CD4-positive, alpha-beta T cell (primary cell): ENCODE measurements around the gene ZNF438. TPM values are rescaled to one million over a fixed set of nuclear protein-coding genes. Genes with fewer than 3 reads are reported as not detected.

Experiments used
- ATAC-seq: fragments of 200-7000 bp; cut with Tn5 transposase; one replicate; pipeline ENCODE4 v1.10.0; 2022; ENCODE audit warnings: mild to moderate bottlenecking; ENCODE audit not compliant: poor library complexity
- CTCF ChIA-PET: fragments of 350-600 bp; sonication (Branson Sonifier 250); formaldehyde crosslinking; loops from one replicate; lab custom pipeline; 2021; ENCODE audit warnings: antibody characterized with exemption, inconsistent platforms; lab: Charles Lee
- POLR2A ChIA-PET: fragments of 350-600 bp; sonication (Branson Sonifier 250); formaldehyde crosslinking; loops from one replicate; lab custom pipeline; 2021; ENCODE audit warnings: antibody characterized with exemption, inconsistent platforms; lab: Charles Lee
- DNase-seq, 14 experiments: peaks; one replicate each; pipeline ENCODE4 v3.0.0-alpha.2; 2013 to 2020; ENCODE audit warnings: mixed read lengths in 2 of 14
- H3K27ac ChIP-seq, 2 donors: one replicate each; pipeline versions ENCODE4 v1.5.1 to v1.7.0; 2013; ENCODE audit warnings: low read length in 2 of 2, low read depth in 1 of 2, mild to moderate bottlenecking in 1 of 2
- H3K27me3 ChIP-seq, 2 experiments: 1 replicate in 1 of 2; 2 replicates in 1 of 2; pipeline versions ENCODE4 v1.6.1 to v1.7.0; 2013; ENCODE audit warnings: low read length in 2 of 2, control low read depth in 1 of 2, mild to moderate bottlenecking in 1 of 2, moderate library complexity in 1 of 2; ENCODE audit not compliant: insufficient read depth in 2 of 2, control insufficient read depth in 1 of 2
- H3K36me3 ChIP-seq: one replicate; pipeline ENCODE4 v1.6.1; 2013; ENCODE audit warnings: low read length, control low read depth; ENCODE audit not compliant: insufficient read depth
- H3K4me1 ChIP-seq: one replicate; pipeline ENCODE4 v1.6.1; 2013; ENCODE audit warnings: low read length, control low read depth; ENCODE audit not compliant: insufficient read depth
- H3K4me3 ChIP-seq: one replicate; pipeline ENCODE4 v1.5.1; 2013; ENCODE audit warnings: mild to moderate bottlenecking, low read length, moderate library complexity
- H3K9me3 ChIP-seq, 2 experiments: 1 replicate in 1 of 2; 2 replicates in 1 of 2; pipeline versions ENCODE4 v1.6.1 to v1.7.0; 2013; ENCODE audit warnings: low read length in 2 of 2, mild to moderate bottlenecking in 2 of 2, control low read depth in 1 of 2, moderate library complexity in 1 of 2; ENCODE audit not compliant: control insufficient read depth in 1 of 2, insufficient read depth in 1 of 2
- H3K27ac Mint-ChIP-seq: one replicate; pipeline ENCODE4 v1.8.0; 2020; ENCODE audit warnings: mixed read lengths
- H3K27me3 Mint-ChIP-seq: one replicate; pipeline ENCODE4 v1.8.0; 2021; ENCODE audit warnings: mixed read lengths
- H3K36me3 Mint-ChIP-seq: one replicate; pipeline ENCODE4 v1.8.0; 2021; ENCODE audit warnings: low read depth, mixed read lengths
- H3K4me1 Mint-ChIP-seq: one replicate; pipeline ENCODE4 v1.8.0; 2021; ENCODE audit warnings: low read depth, mixed read lengths
- H3K4me3 Mint-ChIP-seq: one replicate; pipeline ENCODE4 v1.8.0; 2020; ENCODE audit warnings: mild to moderate bottlenecking, mixed read lengths
- H3K9me3 Mint-ChIP-seq: one replicate; pipeline ENCODE4 v1.8.0; 2020; ENCODE audit warnings: mixed read lengths
- CTCF ChIP-seq: fragments of 200-600 bp; IDR thresholded peaks from one replicate; pipeline ENCODE4 v1.8.0; 2022; ENCODE audit warnings: antibody characterized with exemption, mild to moderate bottlenecking
- intact Hi-C, 2 experiments: fragments of 100-400 bp; cut with DNase I in 1 of 2; cut with micrococcal nuclease in 1 of 2; formaldehyde crosslinking; loops; one replicate each; pipeline versions ENCODE4 v1.15.1 to v1.9.0; 2023 to 2025; cut with DNase I, micrococcal nuclease
- total RNA-seq, 174 experiments: library from RNA in 2 of 174; stranded (reverse) in 2 of 174; gene quantifications; one replicate each; pipeline ENCODE4 v1.2.3 and lab custom pipeline; 2021 to 2026

The ZNF438 gene
- total RNA-seq, 2 experiments from 2014 or later: 1.9 to 2.0 TPM

DNA sequence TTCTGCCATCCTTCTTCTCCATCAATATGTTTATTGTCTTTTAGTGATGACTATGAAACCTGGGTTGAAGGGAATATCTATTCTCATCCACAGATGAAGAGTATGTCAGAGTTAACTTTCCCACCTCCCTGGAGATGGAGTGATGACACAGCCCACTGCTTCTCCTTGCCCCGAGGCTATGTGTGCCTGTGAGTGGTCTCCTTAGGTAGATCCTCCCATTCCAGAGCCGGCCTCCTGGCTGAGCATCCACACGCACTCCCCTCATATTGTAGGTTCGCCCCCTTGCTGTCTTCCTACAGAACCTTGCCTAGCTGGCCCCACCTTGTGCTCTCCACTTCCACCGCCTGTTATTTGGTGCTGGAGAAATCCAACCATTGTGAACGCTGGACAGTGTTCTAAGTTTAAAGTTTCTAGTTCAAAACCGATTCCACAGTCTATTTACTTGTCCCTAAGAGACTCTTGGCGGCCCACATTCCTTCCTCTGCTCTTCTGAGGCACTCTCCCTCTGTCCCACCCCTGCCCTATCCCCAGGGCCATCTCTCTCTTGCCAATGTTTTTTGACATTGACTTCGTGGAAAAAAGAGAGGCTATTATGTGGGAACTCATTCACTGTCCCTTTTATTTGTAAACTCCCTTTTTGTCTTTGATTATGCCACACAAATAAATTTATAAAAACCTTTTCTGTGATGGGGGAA lies 168.0 kb downstream of the ZNF438 start:
- no peak for TF ChIP-seq CTCF

GRCh38 chr10:30862486-30862885 lies 169.2 kb downstream of the ZNF438 start:
- H3K27ac ChIP-seq: no peak overlapping the region
- H3K36me3 Mint-ChIP-seq: no peaks in the 10 kb centered on the region
- no peak for TF ChIP-seq CTCF
- no peak for ATAC-seq
- POLR2A ChIA-PET: no interaction called here
- no peaks in the 10 kb centered on the region for H3K9me3 ChIP-seq
- CTCF ChIA-PET: no interaction called here
- H3K4me3 Mint-ChIP-seq: no peak overlapping the region
- no peak overlapping the region for H3K27ac Mint-ChIP-seq
- H3K4me3 ChIP-seq: no peak overlapping the region
- intact Hi-C loops: no loop called here
- no peaks in the 10 kb centered on the region for H3K27me3 ChIP-seq
- H3K36me3 ChIP-seq: no peaks in the 10 kb centered on the region
- no peaks in the 10 kb centered on the region for H3K27me3 Mint-ChIP-seq
- H3K4me1 Mint-ChIP-seq: no peaks in the 10 kb centered on the region
- no peaks in the 10 kb centered on the region for H3K4me1 ChIP-seq
- no peak for DNase-seq
- H3K9me3 Mint-ChIP-seq: no peaks in the 10 kb centered on the region

More for the DNA sequence above, 168.0 kb downstream of the ZNF438 start:
- Mint-ChIP-seq H3K27me3 (no peaks in the 10 kb centered on the region), H3K4me1 (no peaks in the 10 kb centered on the region), H3K27ac (no peak overlapping the region), H3K9me3 (no peaks in the 10 kb centered on the region), H3K36me3 (no peaks in the 10 kb centered on the region), H3K4me3 (no peak overlapping the region)
- H3K27me3 ChIP-seq: no peaks in the 10 kb centered on the region
- no peaks in the 10 kb centered on the region for H3K9me3 ChIP-seq
- ChIA-PET CTCF (no interaction called here), POLR2A (no interaction called here)
- intact Hi-C loops: no loop called here
- H3K4me1 ChIP-seq: no peaks in the 10 kb centered on the region
- DNase-seq: no peak
- H3K4me3 ChIP-seq: no peak overlapping the region
- ATAC-seq: no peak
- no peak overlapping the region for H3K27ac ChIP-seq
- H3K36me3 ChIP-seq: no peaks in the 10 kb centered on the region

DNA sequence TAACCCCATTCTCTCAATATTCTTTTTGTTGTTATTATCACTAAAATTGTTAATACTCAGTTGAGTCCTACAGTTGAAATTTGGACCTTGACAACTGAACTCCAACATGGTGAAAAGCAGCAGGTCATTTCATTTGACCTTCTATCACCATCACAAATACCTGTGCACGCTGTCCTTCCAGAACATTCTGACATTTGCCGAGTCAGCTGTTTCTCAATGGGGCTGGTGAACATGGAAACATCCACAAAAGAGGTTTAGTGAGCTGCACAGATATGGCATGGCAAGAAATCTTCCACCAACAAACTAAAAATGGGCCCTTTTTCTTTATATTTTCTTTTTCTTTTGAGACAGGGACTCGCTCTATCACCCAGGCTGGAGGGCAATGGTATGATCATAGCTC lies 169.7 kb downstream of the ZNF438 start:
- H3K4me3 ChIP-seq: no peak overlapping the region
- Mint-ChIP-seq H3K4me1 (no peaks in the 10 kb centered on the region), H3K27ac (no peak overlapping the region), H3K4me3 (no peak overlapping the region), H3K27me3 (no peaks in the 10 kb centered on the region), H3K36me3 (no peaks in the 10 kb centered on the region), H3K9me3 (no peaks in the 10 kb centered on the region)
- ATAC-seq (no peak), DNase-seq (no peak)
- no peaks in the 10 kb centered on the region for H3K9me3 ChIP-seq
- intact Hi-C loops: no loop called here
- no peaks in the 10 kb centered on the region for H3K36me3 ChIP-seq
- ChIA-PET POLR2A (no interaction called here), CTCF (no interaction called here)
- no peaks in the 10 kb centered on the region for H3K27me3 ChIP-seq
- TF ChIP-seq CTCF: no peak
- H3K27ac ChIP-seq: no peak overlapping the region
- no peaks in the 10 kb centered on the region for H3K4me1 ChIP-seq
